ENCODE results near the gene ADAMTSL3. TPM values are rescaled to one million over a fixed set of nuclear protein-coding genes. Genes with fewer than 3 reads are reported as not detected.

Gene ADAMTSL3
- total RNA-seq, 1 experiment from 2014 or later, result 0.07 TPM

- no TSS peak for BruUV-seq (replicated peaks)
- peaks cover 3% of the 10 kb centered on the region for H3K27me3 Mint-ChIP-seq (ENCODE audit: insufficient read depth, unreplicated experiment)
- intact Hi-C loops (cut with micrococcal nuclease; ENCODE audit: unreplicated experiment), result no loop called here
These were observed 380.1 kb downstream of the ADAMTSL3 start for GRCh38 chr15:84033793-84034553.

DNA sequence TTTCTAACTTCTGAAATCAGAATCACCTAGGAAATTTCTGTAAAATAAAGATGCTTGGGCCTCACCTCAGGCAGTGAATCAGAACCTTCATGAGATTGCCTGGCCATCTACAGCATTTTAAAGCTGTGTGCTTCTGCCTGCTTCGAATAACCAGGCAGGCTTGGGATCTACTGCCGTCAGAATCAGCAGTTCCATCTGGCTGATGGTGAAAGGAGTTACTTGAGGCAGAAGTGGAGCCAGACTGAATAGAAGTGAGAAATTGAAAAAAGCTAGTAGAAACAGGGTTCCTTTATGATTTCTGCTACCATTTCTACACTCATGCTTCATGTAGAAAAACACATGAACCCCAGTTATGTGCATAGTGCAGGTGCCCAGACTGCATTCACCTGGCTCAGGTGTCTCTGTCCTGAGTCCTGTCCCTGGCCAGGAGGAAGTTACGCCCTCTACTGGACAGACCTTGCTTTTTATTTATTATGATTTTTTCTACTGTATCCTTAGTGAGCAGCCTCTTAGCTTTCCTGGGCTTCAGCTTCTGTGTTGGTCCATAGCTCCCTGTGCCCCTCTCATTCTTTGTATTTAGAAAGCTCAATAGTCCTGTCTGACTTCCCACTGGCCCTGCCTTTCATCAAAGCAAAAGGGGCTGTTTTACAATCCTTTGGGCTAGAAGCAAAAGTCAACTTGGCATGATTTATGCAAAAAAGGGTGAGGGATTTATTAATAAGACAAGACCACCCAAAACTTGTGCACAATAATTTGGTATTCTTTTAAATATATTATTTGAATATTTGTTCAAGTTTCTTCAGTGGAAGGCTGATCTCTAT is 380.9 kb downstream of the ADAMTSL3 start:
- no peaks in the 10 kb centered on the region for H3K9me3 Mint-ChIP-seq (ENCODE audit: unreplicated experiment)
- no peaks in the 10 kb centered on the region for H3K4me1 ChIP-seq
- H3K27me3 ChIP-seq (replicated peaks; ENCODE audit: control insufficient read depth, insufficient read depth, low read length), result no peaks in the 10 kb centered on the region
- no peak overlapping the region for H3K4me3 ChIP-seq (ENCODE audit: low read depth, low read length)
- H3K4me1 Mint-ChIP-seq (ENCODE audit: low read depth, unreplicated experiment), result no peaks in the 10 kb centered on the region
- no peaks in the 10 kb centered on the region for H3K9me3 ChIP-seq
- peak in 1 of 2 experiments; percentile 38 for DNase-seq
- CTCF ChIA-PET, result interaction anchor here (1.2 to 1.4 kb wide), 2 partner anchors 9 to 41 kb away, joined by 3 to 5 read pairs; no protein-coding TSS in a partner anchor
- H3K27me3 Mint-ChIP-seq (ENCODE audit: insufficient read depth, unreplicated experiment), result peaks cover 3% of the 10 kb centered on the region
- H3K27ac Mint-ChIP-seq (ENCODE audit: unreplicated experiment), result no peak overlapping the region
- no peaks in the 10 kb centered on the region for H3K36me3 Mint-ChIP-seq (ENCODE audit: insufficient read depth, unreplicated experiment)
- intact Hi-C loops (cut with micrococcal nuclease; ENCODE audit: unreplicated experiment), result loop anchor here (1.0 to 5.0 kb wide), 2 partner anchors 469 to 597 kb away; no protein-coding TSS in a partner anchor
- TF ChIP-seq, protein P1, sequence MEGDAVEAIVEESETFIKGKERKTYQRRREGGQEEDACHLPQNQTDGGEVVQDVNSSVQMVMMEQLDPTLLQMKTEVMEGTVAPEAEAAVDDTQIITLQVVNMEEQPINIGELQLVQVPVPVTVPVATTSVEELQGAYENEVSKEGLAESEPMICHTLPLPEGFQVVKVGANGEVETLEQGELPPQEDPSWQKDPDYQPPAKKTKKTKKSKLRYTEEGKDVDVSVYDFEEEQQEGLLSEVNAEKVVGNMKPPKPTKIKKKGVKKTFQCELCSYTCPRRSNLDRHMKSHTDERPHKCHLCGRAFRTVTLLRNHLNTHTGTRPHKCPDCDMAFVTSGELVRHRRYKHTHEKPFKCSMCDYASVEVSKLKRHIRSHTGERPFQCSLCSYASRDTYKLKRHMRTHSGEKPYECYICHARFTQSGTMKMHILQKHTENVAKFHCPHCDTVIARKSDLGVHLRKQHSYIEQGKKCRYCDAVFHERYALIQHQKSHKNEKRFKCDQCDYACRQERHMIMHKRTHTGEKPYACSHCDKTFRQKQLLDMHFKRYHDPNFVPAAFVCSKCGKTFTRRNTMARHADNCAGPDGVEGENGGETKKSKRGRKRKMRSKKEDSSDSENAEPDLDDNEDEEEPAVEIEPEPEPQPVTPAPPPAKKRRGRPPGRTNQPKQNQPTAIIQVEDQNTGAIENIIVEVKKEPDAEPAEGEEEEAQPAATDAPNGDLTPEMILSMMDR (IDR thresholded peaks at IDR 0.05; ENCODE audit: insufficient read depth in 1 of 2, low read depth in 1 of 2, low read length in 1 of 2, severe bottlenecking in 1 of 2, unreplicated experiment in 1 of 2), result peak; percentile 23 to 25
- POLR2A ChIA-PET, result no interaction called here
- H3K36me3 ChIP-seq (ENCODE audit: control insufficient read depth, insufficient read depth, low read length), result no peaks in the 10 kb centered on the region
- BruUV-seq (replicated peaks), result no TSS peak
- H3K4me3 Mint-ChIP-seq (ENCODE audit: unreplicated experiment), result no peak overlapping the region

More at GRCh38 chr15:84033793-84034553, 380.1 kb downstream of the ADAMTSL3 start:
- Histone ChIP-seq H3K4me1 (no peaks in the 10 kb centered on the region), H3K4me3 (ENCODE audit: low read depth, low read length) (no peak overlapping the region), H3K9me3 (no peaks in the 10 kb centered on the region), H3K36me3 (ENCODE audit: control insufficient read depth, insufficient read depth, low read length) (no peaks in the 10 kb centered on the region), H3K27me3 (replicated peaks; ENCODE audit: control insufficient read depth, insufficient read depth, low read length) (no peaks in the 10 kb centered on the region)
- Mint-ChIP-seq H3K4me1 (ENCODE audit: low read depth, unreplicated experiment) (no peaks in the 10 kb centered on the region), H3K4me3 (ENCODE audit: unreplicated experiment) (no peak overlapping the region), H3K36me3 (ENCODE audit: insufficient read depth, unreplicated experiment) (no peaks in the 10 kb centered on the region), H3K27ac (ENCODE audit: unreplicated experiment) (no peak overlapping the region), H3K9me3 (ENCODE audit: unreplicated experiment) (peaks cover 5% of the 10 kb centered on the region)
- POLR2A ChIA-PET, result no interaction called here
- TF ChIP-seq, protein P1 (IDR thresholded peaks at IDR 0.05; ENCODE audit: insufficient read depth in 1 of 2, low read depth in 1 of 2, low read length in 1 of 2, severe bottlenecking in 1 of 2, unreplicated experiment in 1 of 2), result no peak
- DNase-seq, result no peak
- CTCF ChIA-PET, result interaction anchor here (1.2 kb wide), 1 partner anchor 8 kb away, joined by 3 read pairs; no protein-coding TSS in a partner anchor

- TF ChIP-seq, protein P1 (IDR thresholded peaks at IDR 0.05; ENCODE audit: insufficient read depth in 1 of 2, low read depth in 1 of 2, low read length in 1 of 2, severe bottlenecking in 1 of 2, unreplicated experiment in 1 of 2), result peak; percentile 23 to 59
- H3K36me3 ChIP-seq (ENCODE audit: control insufficient read depth, insufficient read depth, low read length), result no peaks in the 10 kb centered on the region
- no peaks in the 10 kb centered on the region for H3K27me3 ChIP-seq (replicated peaks; ENCODE audit: control insufficient read depth, insufficient read depth, low read length)
- intact Hi-C loops (cut with micrococcal nuclease; ENCODE audit: unreplicated experiment), result loop anchor here (1.0 to 5.0 kb wide), 2 partner anchors 470 to 598 kb away; no protein-coding TSS in a partner anchor
- Mint-ChIP-seq H3K9me3 (ENCODE audit: unreplicated experiment) (no peaks in the 10 kb centered on the region), H3K4me3 (ENCODE audit: unreplicated experiment) (no peak overlapping the region), H3K4me1 (ENCODE audit: low read depth, unreplicated experiment) (no peaks in the 10 kb centered on the region), H3K36me3 (ENCODE audit: insufficient read depth, unreplicated experiment) (no peaks in the 10 kb centered on the region), H3K27ac (ENCODE audit: unreplicated experiment) (no peak overlapping the region), H3K27me3 (ENCODE audit: insufficient read depth, unreplicated experiment) (peaks cover 3% of the 10 kb centered on the region)
- H3K4me3 ChIP-seq (ENCODE audit: low read depth, low read length), result no peak overlapping the region
- H3K9me3 ChIP-seq, result no peaks in the 10 kb centered on the region
- BruUV-seq (replicated peaks), result no TSS peak
- ChIA-PET POLR2A (no interaction called here), CTCF (interaction anchor here (1.2 to 1.4 kb wide), 2 partner anchors 10 to 41 kb away, joined by 3 to 5 read pairs; no protein-coding TSS in a partner anchor)
- no peaks in the 10 kb centered on the region for H3K4me1 ChIP-seq
- DNase-seq, result peak in 1 of 2 experiments; percentile 24
These were observed 381.5 kb downstream of the ADAMTSL3 start for GRCh38 chr15:84035399-84035766.

All from Caco-2 (cell line).